Urinary bladder (tissue), 4 donors: ENCODE results near the gene COLEC11. TPM values are rescaled to one million over a fixed set of nuclear protein-coding genes. Genes with fewer than 3 reads are reported as not detected.
"Not testable (repeated sequence)": the region's sequence is repeated elsewhere in the genome, so short reads cannot be mapped to it uniquely, and the experiment has no call there.

Experiments
- DNase-seq: peaks from one replicate; pipeline ENCODE4 v3.0.0-alpha.2; 2015; ENCODE audit errors: extremely low spot score
- H3K27ac ChIP-seq: one replicate; pipeline ENCODE4 v1.5.1; 2013; ENCODE audit warnings: low read depth, mild to moderate bottlenecking, moderate library complexity
- H3K36me3 ChIP-seq: one replicate; pipeline ENCODE4 v1.6.1; 2013; ENCODE audit warnings: mild to moderate bottlenecking, moderate library complexity; ENCODE audit not compliant: insufficient read depth
- H3K4me1 ChIP-seq: one replicate; pipeline ENCODE4 v1.6.1; 2013; ENCODE audit warnings: mild to moderate bottlenecking, moderate library complexity; ENCODE audit not compliant: insufficient read depth
- H3K4me3 ChIP-seq: one replicate; pipeline ENCODE4 v1.5.1; 2013; ENCODE audit warnings: low read depth, low read length
- WGBS: extraction: QIAGEN DNeasy Blood & Tissue Kit; methylation state at CpG from one replicate; pipeline ENCODE4 v1.1.7; 2013; 5-methylcytosine and 5-hydroxymethylcytosine counted together
- polyA plus RNA-seq: library from polyadenylated mRNA; stranded (reverse); fragments of 200-250 nt; gene quantifications from one replicate; pipeline ENCODE4 v1.2.3, GENCODE V29; 2013
- total RNA-seq: library from RNA; depleted of rRNA; stranded (reverse); fragments of >200 nt; gene quantifications from one replicate; pipeline ENCODE4 v1.2.3, GENCODE V29; 2014
- donor health status: healthy with polysubstance abuse.
- donor health status: healthy.

The COLEC11 gene
- total and polyA plus RNA-seq, 2 donors, result 2.9 to 23.1 TPM

- Histone ChIP-seq H3K36me3 (no peaks in the 10 kb centered on the region), H3K27ac (no peak overlapping the region), H3K4me3 (no peak overlapping the region), H3K4me1 (no peaks in the 10 kb centered on the region)
- no peak for DNase-seq
- WGBS, result 49% methylated on average over 12 of the region's 12 CpGs
These were observed 33.9 kb downstream of the COLEC11 start for GRCh38 chr2:3628800-3629199.

GRCh38 chr2:3630631-3631030, 35.7 kb downstream of the COLEC11 start:
- H3K27ac ChIP-seq, result no peak overlapping the region
- 79% methylated on average over 7 of the region's 7 CpGs for WGBS
- H3K36me3 ChIP-seq, result no peaks in the 10 kb centered on the region
- no peaks in the 10 kb centered on the region for H3K4me1 ChIP-seq
- no peak overlapping the region for H3K4me3 ChIP-seq
- DNase-seq, result no peak

DNA sequence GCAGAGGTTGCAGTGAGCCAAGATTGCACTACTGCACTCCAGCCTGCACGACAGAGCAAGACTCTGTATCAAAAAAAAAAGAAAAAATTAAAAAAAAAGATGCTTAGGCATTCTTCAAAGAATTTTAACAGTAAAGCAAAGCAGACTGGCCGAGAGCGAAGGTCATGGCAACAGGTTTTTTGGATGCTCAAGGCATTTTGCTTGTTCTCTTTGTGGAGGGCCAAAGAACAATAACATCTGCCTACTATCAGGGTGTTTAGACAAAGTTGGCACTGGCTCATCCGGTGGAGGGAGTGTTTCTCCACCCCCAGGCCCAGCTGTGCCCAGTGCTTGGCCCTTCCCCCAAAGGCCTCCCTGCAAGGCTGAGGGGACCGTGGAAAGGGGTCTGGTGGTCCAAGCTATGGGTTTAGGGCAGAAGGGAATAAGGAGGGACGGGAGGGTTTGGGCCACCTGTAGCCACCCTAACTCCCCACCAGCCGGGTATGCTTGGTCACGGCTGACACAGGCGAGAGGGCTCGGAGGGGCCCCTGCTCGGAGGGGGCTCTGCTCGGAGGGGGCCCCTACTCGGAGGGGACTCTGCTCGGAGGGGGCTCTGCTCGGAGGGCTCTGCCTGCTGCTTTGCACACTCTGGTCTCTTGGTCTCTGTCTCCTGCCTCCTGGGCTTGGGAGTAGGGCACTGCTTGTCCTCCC, 36.4 kb downstream of the COLEC11 start:
- Histone ChIP-seq H3K4me3 (no peak overlapping the region), H3K4me1 (no peaks in the 10 kb centered on the region), H3K36me3 (no peaks in the 10 kb centered on the region), H3K27ac (no peak overlapping the region)
- WGBS, result 81% methylated on average over 15 of the region's 15 CpGs
- DNase-seq, result no peak

- Histone ChIP-seq H3K36me3 (no peaks in the 10 kb centered on the region), H3K27ac (no peak overlapping the region), H3K4me1 (no peaks in the 10 kb centered on the region), H3K4me3 (no peak overlapping the region)
- 94% methylated on average over 26 of the region's 26 CpGs for WGBS
- no peak for DNase-seq
These were observed 37.1 kb downstream of the COLEC11 start for GRCh38 chr2:3631851-3632659.

- WGBS, result 84% methylated on average over 33 of the region's 33 CpGs
- Histone ChIP-seq H3K4me1 (no peaks in the 10 kb centered on the region), H3K4me3 (no peak overlapping the region), H3K27ac (no peak overlapping the region), H3K36me3 (no peaks in the 10 kb centered on the region)
- DNase-seq, result no peak
These were observed 38.4 kb downstream of the COLEC11 start for GRCh38 chr2:3633089-3633981.

- 90% methylated on average over 11 of the region's 11 CpGs for WGBS
- H3K27ac ChIP-seq, result no peak overlapping the region
- no peaks in the 10 kb centered on the region for H3K36me3 ChIP-seq
- H3K4me3 ChIP-seq, result no peak overlapping the region
- no peak for DNase-seq
- no peaks in the 10 kb centered on the region for H3K4me1 ChIP-seq
These were observed 39.2 kb downstream of the COLEC11 start for GRCh38 chr2:3633982-3634595.

- WGBS, result 87% methylated on average over 12 of the region's 12 CpGs
- Histone ChIP-seq H3K36me3 (no peaks in the 10 kb centered on the region), H3K27ac (no peak overlapping the region), H3K4me1 (no peaks in the 10 kb centered on the region), H3K4me3 (no peak overlapping the region)
- no peak for DNase-seq
These were observed 39.7 kb downstream of the COLEC11 start for GRCh38 chr2:3634596-3635121.

GRCh38 chr2:3635171-3635974, 40.5 kb downstream of the COLEC11 start:
- no peak for DNase-seq
- Histone ChIP-seq H3K4me1 (no peaks in the 10 kb centered on the region), H3K27ac (no peak overlapping the region), H3K4me3 (no peak overlapping the region), H3K36me3 (no peaks in the 10 kb centered on the region)
- WGBS, result 48% methylated on average over 29 of the region's 29 CpGs

GRCh38 chr2:3635975-3636327, 41.0 kb downstream of the COLEC11 start:
- 74% methylated on average over 16 of the region's 16 CpGs for WGBS
- H3K4me3 ChIP-seq, H3K36me3 ChIP-seq, H3K4me1 ChIP-seq, H3K27ac ChIP-seq, DNase-seq: not testable (repeated sequence)

DNA sequence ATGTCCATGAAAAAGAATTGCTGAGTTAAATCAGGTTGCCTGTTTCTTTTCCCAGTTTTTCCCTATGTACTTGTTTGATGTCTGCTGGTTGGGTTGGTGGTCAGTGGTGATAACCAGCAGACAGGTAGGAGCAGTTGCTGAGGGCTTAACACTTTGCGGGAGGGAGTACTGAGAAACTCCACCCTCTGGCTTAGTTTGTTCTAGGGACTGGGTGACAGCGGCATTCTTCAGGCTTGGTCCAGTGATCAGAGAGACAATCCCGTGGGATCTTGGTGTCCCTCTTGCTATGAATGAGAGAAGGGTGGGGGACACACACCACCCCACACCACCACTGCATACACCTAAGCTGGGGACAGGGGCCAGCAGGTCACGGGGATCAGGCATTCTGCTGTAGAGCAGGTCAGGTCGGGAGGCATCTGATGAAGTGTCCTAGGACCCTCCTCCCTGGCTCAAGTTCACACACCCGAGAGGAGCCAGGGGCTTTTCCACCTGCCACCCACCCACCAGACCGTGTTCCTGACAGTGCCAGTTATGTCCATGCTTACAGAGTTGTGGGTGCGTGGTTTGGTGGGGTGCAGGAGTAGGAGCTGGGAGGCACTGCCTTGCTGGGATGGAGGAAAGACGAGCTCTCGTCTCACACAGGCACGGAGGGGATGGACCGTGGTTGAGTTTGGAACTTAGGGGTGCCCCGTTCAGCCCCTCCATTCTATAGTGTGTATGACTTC, 41.8 kb downstream of the COLEC11 start:
- no peak overlapping the region for H3K27ac ChIP-seq
- H3K4me1 ChIP-seq, result no peaks in the 10 kb centered on the region
- H3K4me3 ChIP-seq, result no peak overlapping the region
- WGBS, result 89% methylated on average over 13 of the region's 13 CpGs
- no peak for DNase-seq
- no peaks in the 10 kb centered on the region for H3K36me3 ChIP-seq

- DNase-seq, result no peak
- WGBS, result 83% methylated on average over 11 of the region's 11 CpGs
- H3K4me1 ChIP-seq, result no peaks in the 10 kb centered on the region
- H3K4me3 ChIP-seq, result no peak overlapping the region
- H3K27ac ChIP-seq, result no peak overlapping the region
- H3K36me3 ChIP-seq, result no peaks in the 10 kb centered on the region
These were observed 42.4 kb downstream of the COLEC11 start for GRCh38 chr2:3637311-3637675.
